NCI-H82 treated with DMSO at 0.1 percent for 48 hours (cell line): ENCODE data around the gene FAM184A.

ENCODE experiments used
- DNase-seq: peaks from one replicate; lab custom pipeline; 2025; ENCODE audit not compliant: unreplicated experiment; lab: John Stamatoyannopoulos, UW

Gene FAM184A

DNA sequence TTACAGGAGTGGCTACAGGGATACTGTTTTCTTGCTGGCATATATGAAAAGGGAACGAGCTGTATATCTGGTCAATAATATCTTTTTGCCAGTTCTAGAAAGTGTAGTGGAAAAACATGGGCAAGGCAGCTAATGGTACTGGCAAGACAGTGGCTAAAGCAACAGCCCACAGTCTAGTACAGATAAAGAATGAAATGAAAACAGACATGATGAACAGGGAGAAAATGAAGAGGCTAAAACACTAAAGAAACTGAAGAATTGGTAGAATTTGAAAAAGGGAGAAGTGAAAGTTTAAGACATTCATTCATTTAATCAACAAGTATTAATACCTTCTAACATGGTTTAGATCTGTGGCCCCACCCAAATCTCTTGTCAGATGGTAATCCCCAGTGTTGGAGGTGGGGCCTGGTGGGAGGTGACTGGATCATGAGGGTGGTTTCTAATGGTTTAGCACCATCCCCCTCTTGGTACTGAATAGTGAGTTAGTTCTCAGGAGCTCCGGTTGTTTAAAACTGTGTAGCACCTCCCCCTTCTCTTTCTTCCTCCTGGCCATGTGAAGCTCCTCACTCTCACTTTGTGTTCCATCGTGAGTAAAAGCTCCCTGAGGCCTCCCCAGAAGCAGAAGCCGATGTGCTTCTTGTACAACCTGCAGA lies 18.1 kb downstream of the FAM184A start:
- DNase-seq = no peak

DNA sequence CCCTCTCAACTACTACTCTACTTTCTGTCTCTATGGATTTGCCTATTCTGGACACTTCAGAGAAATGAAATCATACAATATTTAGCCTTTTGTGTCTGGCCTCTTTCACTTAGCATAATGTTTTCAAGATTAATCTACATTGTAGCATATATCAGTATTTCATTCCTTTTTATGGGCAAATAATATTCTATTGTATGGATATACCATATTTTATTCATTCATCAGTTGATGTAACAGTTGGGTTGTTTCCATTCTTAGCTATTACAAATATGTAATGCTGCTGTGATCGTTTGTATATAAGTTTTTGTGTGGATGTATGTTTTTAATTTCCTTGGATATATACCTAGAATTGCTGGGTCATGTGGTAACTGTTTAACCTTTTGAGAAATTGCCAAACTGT lies 23.4 kb downstream of the FAM184A start:
- DNase-seq = no peak

DNA sequence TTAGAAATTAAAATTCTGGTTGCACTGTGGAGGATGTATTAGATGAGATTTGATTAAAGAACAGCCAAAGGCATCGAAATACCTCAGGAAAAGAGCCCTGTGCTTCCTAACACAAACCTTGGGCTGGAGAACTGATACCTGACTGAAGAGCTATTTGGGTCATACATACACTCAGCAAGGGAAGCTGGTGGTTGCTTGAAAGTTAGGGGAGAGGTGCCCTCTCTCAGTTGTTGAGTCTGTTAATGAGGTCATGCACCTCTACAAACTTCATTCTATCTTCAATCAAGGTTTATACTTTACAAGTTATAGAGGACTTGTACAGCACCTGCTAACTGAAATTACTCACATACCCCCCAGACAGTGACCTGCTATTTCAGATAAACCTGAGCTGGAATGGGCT lies 25.5 kb downstream of the FAM184A start:
- DNase-seq = no peak

DNA sequence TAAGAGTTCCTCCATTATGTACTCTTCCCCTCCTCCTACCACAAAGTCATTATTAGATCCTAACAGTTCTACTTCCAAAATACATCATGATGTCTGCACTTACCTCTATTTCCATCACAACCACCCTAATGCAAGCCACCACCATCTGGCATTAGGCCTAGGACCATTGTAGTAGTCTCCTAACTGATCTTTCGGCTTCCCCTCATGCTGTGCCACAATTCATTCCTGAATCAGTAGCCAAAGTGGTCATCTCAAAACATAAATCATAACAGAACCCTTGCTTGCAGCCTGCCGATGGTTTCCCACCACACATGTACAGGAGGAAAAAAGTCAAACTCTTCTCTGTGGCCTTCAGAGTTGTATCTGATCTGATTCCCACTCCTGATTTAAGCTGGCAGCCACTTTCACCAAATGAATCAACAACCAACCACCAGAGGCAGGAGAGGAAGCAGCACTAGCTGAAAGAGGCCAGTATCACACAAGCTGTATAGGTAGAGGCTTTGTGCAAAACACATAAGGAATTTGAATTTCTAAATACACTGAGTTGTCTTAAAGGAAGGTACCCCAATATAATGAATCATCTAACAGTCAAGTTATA lies 26.1 kb downstream of the FAM184A start:
- DNase-seq = no peak

DNA sequence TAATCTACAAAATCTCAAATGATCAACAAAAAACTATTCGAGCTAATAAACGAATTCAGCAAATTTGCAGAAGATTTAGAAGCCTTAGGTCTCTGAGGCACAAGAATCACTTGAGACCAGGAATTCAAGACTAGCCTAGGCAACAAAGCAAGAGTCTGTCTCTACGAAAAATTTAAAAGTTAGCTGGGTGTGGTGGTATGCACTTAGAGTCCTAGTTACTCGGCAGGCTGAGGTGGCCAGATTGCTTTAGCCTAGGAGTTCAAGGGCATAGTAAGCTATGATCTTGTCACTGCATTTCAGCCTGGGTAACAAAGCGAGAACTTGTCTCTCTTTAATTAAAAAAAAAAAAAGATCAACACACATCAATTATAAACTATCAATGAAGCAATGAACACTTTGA lies 34.2 kb downstream of the FAM184A start:
- no peak for DNase-seq

DNA sequence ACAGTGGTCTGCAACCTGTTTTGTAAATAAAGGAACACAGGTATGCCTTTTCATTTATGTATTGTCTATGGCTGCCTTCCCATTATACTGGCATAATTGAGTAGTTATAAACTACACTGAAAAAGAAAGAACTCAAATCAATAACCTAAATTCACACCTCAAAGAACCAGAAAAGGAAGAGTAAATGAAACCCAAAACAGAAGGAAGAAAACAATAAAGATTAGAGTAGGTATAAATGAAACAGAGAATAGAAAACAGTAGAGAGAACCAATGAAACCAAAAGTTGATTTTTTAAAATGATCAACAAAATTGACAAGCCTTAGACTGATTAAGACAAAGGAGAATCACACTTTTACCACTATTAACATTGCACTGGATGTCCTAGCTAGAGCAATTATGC lies 34.7 kb downstream of the FAM184A start:
- DNase-seq = no peak

DNA sequence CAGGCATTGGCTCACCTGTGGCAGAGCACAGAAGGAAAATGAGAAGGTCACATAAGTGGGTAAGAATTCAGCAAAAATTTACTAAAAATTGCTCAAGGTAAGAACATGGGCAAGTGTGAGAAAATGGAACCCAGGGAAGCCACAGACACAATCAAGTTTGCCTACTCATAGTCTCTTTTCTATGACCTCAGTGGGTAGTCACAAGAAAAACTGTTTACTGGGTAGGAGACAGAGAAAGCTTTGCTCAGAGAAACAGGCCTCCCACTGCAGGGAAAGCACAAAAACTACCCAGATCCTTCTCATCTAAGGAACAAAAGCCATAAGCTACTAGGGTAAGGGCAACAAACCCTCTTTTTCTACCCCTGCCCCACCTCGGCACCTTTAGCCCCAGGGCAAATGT lies 35.2 kb downstream of the FAM184A start:
- no peak for DNase-seq

DNA sequence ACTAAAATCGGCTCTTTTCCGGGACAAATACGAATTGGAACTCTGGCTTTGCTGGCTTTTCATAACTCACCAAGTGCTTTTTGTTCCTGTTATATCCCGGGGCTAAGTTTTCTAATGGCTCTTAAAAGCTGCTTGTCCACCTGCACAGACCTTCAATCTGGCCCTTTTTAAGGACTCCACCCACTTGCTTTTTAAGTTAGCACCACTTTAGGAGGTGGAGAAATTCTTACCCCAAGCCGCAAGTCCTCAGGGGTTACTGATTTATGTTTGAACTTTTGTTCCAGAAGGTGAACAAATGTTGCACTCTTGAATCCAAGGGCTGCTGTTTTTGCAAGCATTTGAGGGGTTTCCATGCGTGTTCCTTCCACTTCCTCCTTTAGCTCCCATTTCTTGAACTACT lies 37.8 kb downstream of the FAM184A start:
- DNase-seq = no peak

DNA sequence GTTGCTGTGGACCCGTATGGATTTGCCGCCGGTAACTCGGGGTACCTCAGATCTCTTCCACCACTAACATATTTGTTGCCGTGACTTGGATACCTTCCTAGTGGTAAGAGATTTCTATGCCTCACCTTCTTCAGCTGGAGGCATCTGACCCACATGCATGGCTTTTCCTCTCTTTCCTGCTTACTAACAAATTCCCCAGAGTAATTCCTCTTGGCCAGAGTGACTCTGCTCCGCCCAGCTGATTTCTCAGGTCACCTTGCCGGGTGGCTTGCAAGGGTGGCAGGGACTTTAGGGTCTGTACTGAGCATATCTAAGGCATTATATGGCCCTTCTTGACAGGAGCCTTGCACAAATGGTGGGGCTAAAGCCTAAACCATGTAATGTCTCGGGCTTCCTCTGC lies 38.2 kb downstream of the FAM184A start:
- DNase-seq = no peak

DNA sequence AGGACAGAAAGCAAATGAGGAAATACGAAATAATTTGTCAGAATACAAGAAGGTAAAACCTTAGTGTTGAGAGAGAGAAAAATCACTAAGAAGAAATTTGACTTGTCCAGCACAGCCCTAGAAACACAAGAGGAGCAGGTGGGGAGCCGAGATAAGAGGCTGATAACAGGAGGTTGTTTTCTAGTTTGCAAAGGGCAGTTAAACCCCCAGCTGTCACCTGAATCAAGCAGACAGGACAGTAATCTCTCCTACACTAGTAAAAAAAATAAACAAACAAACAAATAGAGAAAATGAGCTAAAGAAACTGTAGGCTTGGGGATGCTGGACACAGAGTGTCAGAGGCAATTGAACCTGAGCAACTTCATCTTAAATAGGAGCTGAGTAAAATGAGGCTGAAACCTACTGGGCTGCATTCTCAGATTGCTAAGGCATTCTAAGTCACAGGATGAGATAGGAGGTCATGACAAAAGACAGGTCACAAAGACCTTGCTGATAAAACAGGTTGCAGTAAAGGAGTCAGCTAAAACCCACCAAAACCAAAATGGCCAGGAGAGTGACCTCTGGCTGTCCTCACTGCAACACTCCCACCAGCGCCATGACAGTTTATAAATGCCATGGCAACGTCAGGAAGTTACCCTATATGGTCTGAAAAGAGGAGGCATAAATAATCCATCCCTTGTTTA lies 40.4 kb downstream of the FAM184A start:
- peak; percentile 87 for DNase-seq

DNA sequence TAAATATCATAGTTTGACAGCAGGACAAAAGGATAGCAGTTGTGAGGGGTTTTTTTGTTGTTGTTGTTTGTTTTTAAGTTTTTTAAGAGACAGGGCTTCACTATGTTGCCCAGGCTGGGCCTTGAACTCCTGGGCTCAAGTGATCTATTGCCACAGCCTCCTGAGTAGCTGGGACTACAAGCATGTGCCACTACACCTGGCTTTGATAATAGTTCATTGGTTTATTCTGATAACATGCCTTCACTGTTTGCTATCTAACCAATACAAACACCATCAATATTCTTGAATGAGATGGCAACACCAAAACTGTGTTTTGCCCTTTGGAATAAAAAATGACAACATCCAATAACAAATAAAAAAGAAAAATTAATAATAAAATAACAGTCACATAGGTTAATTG lies 41.2 kb downstream of the FAM184A start:
- DNase-seq = no peak

DNA sequence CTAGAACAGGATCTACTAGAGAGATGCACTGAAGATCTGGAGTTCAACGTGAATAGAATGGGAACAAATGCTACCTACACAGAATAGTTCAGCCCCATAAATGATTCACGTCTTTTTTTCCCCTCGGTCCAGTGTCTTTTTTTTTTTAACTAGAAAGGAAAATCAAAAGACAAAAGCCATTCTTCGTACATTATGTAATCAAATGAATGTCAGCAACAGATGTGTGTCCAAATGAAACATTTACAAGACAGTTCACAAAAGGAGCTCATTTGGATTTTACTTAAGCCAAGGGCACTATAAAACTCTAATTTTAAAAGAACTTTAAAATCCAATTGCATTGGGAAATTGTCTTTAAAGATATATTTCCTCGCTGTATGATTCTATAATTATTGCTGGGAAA lies 42.4 kb downstream of the FAM184A start:
- DNase-seq = no peak

DNA sequence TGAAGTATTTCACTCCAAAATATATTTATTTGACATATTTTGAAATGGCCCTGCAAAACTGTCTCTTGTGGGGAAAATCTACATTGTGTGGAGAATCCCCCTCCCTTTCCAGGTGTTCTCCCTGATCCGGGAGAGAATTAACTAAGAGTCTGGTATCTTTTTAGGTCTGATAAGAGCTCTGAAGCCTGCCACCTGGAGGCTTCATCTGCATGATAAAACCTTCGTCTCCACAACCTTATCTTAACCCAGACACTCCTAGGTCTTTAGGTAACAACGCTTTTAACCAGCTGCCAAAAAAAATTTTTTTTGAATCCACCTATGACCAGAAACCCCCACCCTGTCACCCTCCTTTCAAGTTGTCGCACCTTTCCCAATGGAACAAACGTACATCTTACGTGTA lies 43.0 kb downstream of the FAM184A start:
- peak; percentile 10 for DNase-seq

DNA sequence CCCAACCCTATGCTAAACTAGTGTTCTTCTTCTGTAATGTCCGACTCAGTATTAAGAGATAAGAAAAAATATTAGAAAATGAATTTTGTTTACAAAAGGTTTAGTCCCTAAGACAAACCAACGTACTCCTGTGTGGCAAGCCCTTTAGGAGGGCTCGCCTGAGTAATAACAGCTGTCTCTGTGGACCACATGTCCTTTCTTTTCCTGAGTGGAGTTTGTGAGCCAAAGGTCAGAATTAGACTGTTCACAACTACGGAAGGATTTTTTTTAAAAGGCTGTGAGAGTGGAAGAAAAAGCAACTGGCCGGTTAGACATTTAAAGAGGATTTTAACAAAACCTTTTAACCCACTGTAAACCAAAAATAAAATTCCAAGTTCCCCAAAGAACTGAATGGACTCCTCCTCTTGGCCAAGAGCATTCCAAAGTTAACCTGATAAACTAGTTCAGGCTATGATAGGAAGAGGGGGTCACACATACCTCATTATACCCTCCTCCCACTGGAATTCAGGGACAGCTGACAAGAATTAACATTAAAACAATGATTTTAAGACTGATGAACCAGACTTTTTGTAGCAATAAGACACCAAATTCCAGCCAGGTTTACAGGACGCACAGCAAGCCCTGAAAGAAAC lies 43.5 kb downstream of the FAM184A start:
- DNase-seq = peak; percentile 32

DNA sequence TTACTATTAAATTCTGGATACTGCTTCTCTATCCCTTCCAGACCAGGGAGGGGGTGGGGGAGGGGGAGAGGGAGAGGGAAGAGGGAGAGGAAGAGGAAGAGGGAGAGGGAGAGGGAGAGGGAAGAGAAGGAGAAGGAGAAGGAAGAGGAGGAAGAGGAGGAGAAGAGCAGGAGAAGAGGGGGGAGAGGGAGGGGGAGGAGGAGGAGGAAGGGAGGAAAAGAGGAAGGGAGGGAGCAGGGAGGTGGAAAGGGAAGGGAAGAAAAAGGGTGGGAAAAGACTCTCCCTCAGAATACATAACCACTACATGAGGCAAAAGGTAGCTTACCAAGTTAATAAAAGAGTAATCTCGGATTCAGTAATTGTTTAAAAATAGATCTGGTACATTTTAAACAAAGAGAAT lies 46.0 kb downstream of the FAM184A start:
- DNase-seq = no peak

DNA sequence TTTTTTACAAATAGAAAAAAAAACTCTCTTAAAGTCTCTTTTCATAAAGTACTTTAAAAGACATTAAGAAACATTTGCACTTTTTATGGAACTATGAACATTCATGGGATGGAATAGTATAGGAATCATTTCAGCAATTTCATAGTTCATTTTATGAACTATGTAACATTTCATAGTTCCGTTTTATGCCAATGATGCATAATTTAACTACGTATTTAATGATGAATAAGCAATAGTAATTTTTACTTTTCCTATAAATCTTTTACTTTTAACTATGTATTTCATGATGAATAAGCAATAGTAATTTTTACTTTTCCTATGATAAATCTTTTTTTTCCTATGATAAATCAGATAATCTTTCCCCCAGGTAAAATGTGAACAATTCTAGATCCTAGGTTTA lies 47.7 kb downstream of the FAM184A start:
- DNase-seq = no peak

DNA sequence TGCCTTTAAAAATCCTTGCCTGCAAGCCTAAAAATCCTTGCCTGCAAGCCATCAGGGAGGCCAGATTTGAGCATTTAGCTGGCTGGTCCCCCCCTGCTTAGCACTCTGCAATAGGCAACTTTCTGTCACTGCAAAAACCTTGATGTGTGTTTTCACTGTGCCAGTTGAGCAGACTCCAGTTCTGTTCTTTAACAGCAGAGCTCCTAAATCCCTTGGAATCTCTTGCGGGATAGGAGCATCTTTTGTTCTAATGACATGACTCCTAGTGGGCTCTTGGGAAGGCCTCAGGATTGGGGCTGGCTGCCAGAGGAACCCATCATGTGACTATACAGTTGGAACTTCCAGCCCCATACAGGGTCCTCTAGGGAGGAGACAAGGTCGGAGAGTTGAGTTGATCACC lies 50.4 kb downstream of the FAM184A start:
- DNase-seq = peak; percentile 64

DNA sequence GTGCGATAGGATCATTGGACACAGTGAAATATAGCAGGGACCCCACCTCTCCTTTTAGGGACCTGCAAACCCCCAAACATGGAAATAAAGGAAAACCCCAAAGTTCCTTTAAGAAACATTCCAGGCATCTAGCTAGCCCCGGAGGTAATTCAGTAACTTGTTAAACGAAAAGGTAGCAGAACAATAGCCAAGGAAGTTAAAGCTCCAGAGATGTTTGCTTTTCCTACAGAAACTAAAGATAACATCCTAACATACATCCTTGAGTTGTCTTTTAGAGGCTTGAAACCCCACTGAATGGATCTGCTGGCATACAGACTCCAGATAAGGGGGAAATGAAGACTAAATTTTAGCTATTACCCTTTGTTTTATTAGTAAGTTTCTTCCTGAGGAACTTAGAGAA lies 51.0 kb downstream of the FAM184A start:
- DNase-seq = no peak

DNA sequence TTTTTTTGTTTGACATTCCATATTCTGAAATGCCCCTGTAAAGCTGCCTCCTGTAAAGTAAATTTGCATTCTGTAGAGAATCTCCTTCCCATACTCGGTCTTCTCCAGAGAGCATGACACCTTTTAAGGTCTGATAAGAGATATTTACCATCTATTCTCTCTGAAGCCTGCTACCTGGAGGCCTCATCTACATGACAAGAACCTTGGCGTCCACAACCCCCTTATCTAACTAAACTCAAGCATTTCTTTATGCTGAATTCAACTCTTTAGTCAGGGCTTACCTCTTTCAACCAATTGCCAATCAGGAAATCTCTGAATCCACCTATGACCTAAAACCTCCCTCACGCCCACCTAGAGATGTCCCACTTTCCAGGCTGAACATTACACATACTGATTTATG lies 51.6 kb downstream of the FAM184A start:
- DNase-seq = no peak

DNA sequence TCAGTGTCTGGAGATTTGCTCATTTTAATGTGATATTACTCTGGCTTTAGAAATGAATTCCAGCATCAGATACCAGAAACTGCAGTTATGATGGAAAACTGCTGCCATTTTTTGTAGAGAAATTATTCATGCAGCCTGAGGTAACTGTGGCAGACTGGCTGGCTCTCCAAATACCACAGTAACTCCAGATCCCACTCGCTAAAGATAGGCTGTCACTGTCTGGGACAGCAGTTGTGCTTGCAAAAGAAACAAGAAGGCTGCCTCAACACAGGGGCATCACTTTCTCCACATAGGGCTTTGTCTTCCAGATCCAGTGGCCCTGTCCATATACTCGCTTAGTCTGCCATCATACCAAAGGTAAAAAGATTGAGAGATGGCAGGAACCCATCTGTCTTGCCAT lies 52.7 kb downstream of the FAM184A start:
- DNase-seq = no peak

DNA sequence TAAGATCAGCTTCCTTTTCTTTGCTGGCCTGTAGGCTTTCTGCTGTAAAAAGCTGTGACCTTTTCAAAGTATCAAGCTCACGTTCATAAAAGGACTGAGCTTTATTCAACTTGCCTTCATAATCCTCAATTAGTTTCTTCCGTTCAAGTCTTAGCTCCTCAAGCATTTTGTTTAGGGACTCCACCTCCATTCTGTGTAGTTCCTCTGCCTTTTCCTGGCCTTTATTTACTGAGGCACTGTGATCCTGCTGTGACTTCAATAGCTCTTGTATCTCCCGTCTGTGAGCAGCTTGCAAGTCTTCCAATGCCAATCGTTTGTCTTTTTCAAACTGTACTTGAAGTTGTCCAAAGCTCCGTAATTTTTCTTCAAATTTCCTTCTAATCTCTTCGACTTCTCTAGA lies 54.4 kb downstream of the FAM184A start:
- DNase-seq = no peak

DNA sequence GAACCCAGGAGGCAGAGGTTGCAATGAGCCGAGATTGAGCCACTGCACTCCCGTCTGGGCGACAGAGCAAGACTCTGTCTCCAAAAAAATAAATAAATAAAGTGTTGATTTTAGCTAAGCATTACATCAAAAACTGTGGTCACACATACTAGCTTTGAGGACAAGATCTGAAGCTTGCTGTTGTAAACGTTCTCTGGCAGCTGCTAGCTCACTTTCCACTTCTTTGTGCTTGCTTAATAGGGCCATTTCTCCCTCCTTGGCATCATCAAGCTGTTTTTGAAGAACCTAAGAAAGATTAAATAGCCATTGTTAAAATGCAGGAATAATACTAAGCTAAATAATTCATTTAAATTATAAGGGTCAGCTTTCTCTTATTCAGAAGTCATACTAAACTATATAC lies 55.7 kb downstream of the FAM184A start:
- DNase-seq = no peak
